Measurements from ENCODE around the gene CMIP. TPM values are rescaled to one million over a fixed set of nuclear protein-coding genes. Genes with fewer than 3 reads are reported as not detected.
A peak's percentile ranks its signal among the peaks of the same experiment; 100 is the strongest.

Gene CMIP
- total RNA-seq, 1 experiment from 2014 or later = 48.2 TPM

GRCh38 chr16:81515281-81515680 is 70.7 kb downstream of the CMIP start:
- no peaks in the 10 kb centered on the region for H3K27me3 ChIP-seq (ENCODE audit: insufficient read depth, low read length)
- Mint-ChIP-seq H3K27me3 (ENCODE audit: low read depth) (no peaks in the 10 kb centered on the region), H3K27ac (peak overlapping the region; percentile 47 to 76 (median 53); a peak in 3 of 7 replicates), H3K4me1 (peaks cover 25 to 31% of the 10 kb centered on the region in 2 experiments), H3K36me3 (ENCODE audit: insufficient read depth in 1 of 3, low read depth in 3 of 3) (peaks cover 16 to 26% (median 19%) of the 10 kb centered on the region in 3 experiments), H3K4me3 (no peak overlapping the region), H3K9me3 (no peaks in the 10 kb centered on the region)
- no peak overlapping the region for H3K4ac ChIP-seq (ENCODE audit: low read depth, low read length)
- no peak for TF ChIP-seq CTCF (conservative IDR thresholded peaks at IDR 0.05)
- no peak overlapping the region for H2BK15ac ChIP-seq (ENCODE audit: low read depth, low read length)
- H3K9me3 ChIP-seq (ENCODE audit: control insufficient read depth, low read depth, low read length) = no peaks in the 10 kb centered on the region
- no peak overlapping the region for H4K5ac ChIP-seq (ENCODE audit: insufficient read length, low read depth, low read length)
- no peak overlapping the region for H3T11ph ChIP-seq (ENCODE audit: low read length)
- no peaks in the 10 kb centered on the region for H4K20me1 ChIP-seq (ENCODE audit: control insufficient read depth, insufficient read depth, insufficient read length)
- no peak overlapping the region for H2BK5ac ChIP-seq (ENCODE audit: insufficient read length, low read length)
- H2BK120ac ChIP-seq (ENCODE audit: low read depth, low read length, poor library complexity, severe bottlenecking) = no peak overlapping the region
- H3K56ac ChIP-seq (ENCODE audit: insufficient read length, low read depth, low read length) = no peak overlapping the region
- H2BK20ac ChIP-seq (ENCODE audit: low read depth, low read length, poor library complexity, severe bottlenecking) = no peak overlapping the region
- H3K14ac ChIP-seq (ENCODE audit: insufficient read depth, low read length) = no peak overlapping the region
- H3K27ac ChIP-seq (ENCODE audit: insufficient read length, low read depth, low read length) = no peak overlapping the region
- no peak overlapping the region for H2AK5ac ChIP-seq (ENCODE audit: insufficient read length, low read length)
- DNase-seq = no peak
- H2BK12ac ChIP-seq (ENCODE audit: insufficient read length, low read depth, low read length) = no peak overlapping the region
- H3K23me2 ChIP-seq (ENCODE audit: insufficient read length, low read depth, low read length, poor library complexity, severe bottlenecking) = no peaks in the 10 kb centered on the region
- H3K79me1 ChIP-seq (ENCODE audit: insufficient read depth, low read depth, low read length, poor library complexity, severe bottlenecking) = peaks cover 16% of the 10 kb centered on the region
- H2AFZ ChIP-seq (ENCODE audit: low read length) = no peak overlapping the region
- H4K8ac ChIP-seq (replicated peaks; ENCODE audit: insufficient read length, low read depth, low read length) = no peak overlapping the region
- no CpG with 5 or more reads among the region's 11 CpGs for WGBS (ENCODE audit: extremely low coverage, insufficient read length, low lambda C conversion rate)
- no peak overlapping the region for H3K18ac ChIP-seq (ENCODE audit: insufficient read length, low read depth, low read length)
- H3K9ac ChIP-seq (ENCODE audit: extremely low read depth, insufficient read length, low read length) = no peak overlapping the region
- no peak overlapping the region for H3K4me2 ChIP-seq (ENCODE audit: insufficient read depth, insufficient read length, low read length)
- H4K91ac ChIP-seq (ENCODE audit: insufficient read length, low read depth, low read length) = no peak overlapping the region
- no peaks in the 10 kb centered on the region; the same call in 1 of the 2 replicates for H3K4me1 ChIP-seq (ENCODE audit: insufficient read depth, low read length)
- no peak overlapping the region for H3K23ac ChIP-seq (ENCODE audit: insufficient read length, low read depth, low read length)
- H3K79me2 ChIP-seq (ENCODE audit: insufficient read depth, low read length) = peaks cover 4% of the 10 kb centered on the region; the same call in 1 of the 2 replicates

All from H9 (cell line).